K562 (cell line): Measurements from ENCODE around the gene TTYH2. TPM values are rescaled to one million over a fixed set of nuclear protein-coding genes. Genes with fewer than 3 reads are reported as not detected.

Experiments used
- ATAC-seq: fragments of 200-7000 bp; cut with Tn5 transposase; 3 replicates; pipeline ENCODE4 v1.9.1; 2020; ENCODE audit warnings: moderate library complexity
- BruUV-seq: library from RNA; stranded (reverse); fragments of 400-500 nt; replicated peaks from 2 replicates; lab custom pipeline; 2021; lab: Mats Ljungman, UMichigan
- CTCF ChIA-PET: fragments of 300-600 bp; formaldehyde crosslinking; extraction: SDS; loops from one replicate; lab custom pipeline; 2021; ENCODE audit warnings: low intra/inter-chr PET ratio; lab: Yijun Ruan, JAX
- POLR2A ChIA-PET: fragments of 300-600, 350-650 bp; sonication (Branson Sonifier 250); formaldehyde crosslinking; extraction: SDS; loops from one replicate; lab custom pipeline; 2021; ENCODE audit warnings: antibody characterized with exemption, inconsistent platforms; lab: Yijun Ruan, JAX
- DNase-seq, 4 experiments: peaks; one replicate each; pipeline versions ENCODE4 v3.0.0 to v3.0.0-alpha.2; 2011 to 2018; ENCODE audit warnings: low spot score in 3 of 4, mixed read lengths in 3 of 4; ENCODE audit errors: extremely low read depth in 1 of 4
- FAIRE-seq: peaks from 2 replicates; lab custom pipeline; 2011; peaks lifted over from hg19 to GRCh38; lab: Jason Lieb, UNC
- H2AFZ ChIP-seq: 2 replicates; pipeline ENCODE4 v1.6.0; 2011; ENCODE audit warnings: low read depth, low read length, control low read depth, inconsistent platforms
- H3K27ac ChIP-seq: fragments of 200-600 bp; 3 replicates; pipeline ENCODE4 v1.8.0; 2011; ENCODE audit warnings: low read depth, mild to moderate bottlenecking, control low read depth, inconsistent platforms, low read length, moderate library complexity, mixed read lengths; ENCODE audit errors: extremely low read depth
- H3K27me3 ChIP-seq, 2 experiments: fragments of 300-600 bp in 1 of 2; 2 replicates in 1 of 2; 3 replicates in 1 of 2; pipeline versions ENCODE4 v1.6.0 to v1.8.0; 2011; ENCODE audit warnings: inconsistent platforms in 2 of 2, low read length in 2 of 2, mild to moderate bottlenecking in 1 of 2, mixed read lengths in 1 of 2, moderate library complexity in 1 of 2; ENCODE audit not compliant: control insufficient read depth in 2 of 2, insufficient read depth in 2 of 2
- H3K36me3 ChIP-seq: fragments of 300-600 bp; 3 replicates; pipeline ENCODE4 v1.8.0; 2011; ENCODE audit warnings: mild to moderate bottlenecking, low read length, inconsistent platforms; ENCODE audit not compliant: control insufficient read depth, insufficient read depth
- H3K4me1 ChIP-seq, 2 experiments: fragments of 200-600 bp in 1 of 2; replicated peaks in 1 of 2; 2 replicates in 1 of 2; 3 replicates in 1 of 2; pipeline versions ENCODE4 v1.5.1 to v1.8.0; 2011; ENCODE audit warnings: inconsistent platforms in 2 of 2, low read length in 2 of 2, mild to moderate bottlenecking in 1 of 2, mixed read lengths in 1 of 2, moderate library complexity in 1 of 2; ENCODE audit not compliant: control insufficient read depth in 2 of 2, insufficient read depth in 2 of 2
- H3K4me2 ChIP-seq: 2 replicates; pipeline ENCODE4 v1.6.1; 2011; ENCODE audit warnings: low read length, control low read depth, inconsistent platforms, mixed read lengths; ENCODE audit not compliant: insufficient read depth
- H3K4me3 ChIP-seq: fragments of 200-600 bp; sonication (generic), shearing (Covaris generic); 2 replicates; pipeline ENCODE4 v1.5.1; 2016; ENCODE audit warnings: control low read depth, inconsistent platforms
- H3K79me2 ChIP-seq: fragments of 200-600 bp; 3 replicates; pipeline ENCODE4 v1.8.0; 2011; ENCODE audit warnings: low read length, inconsistent platforms; ENCODE audit not compliant: control insufficient read depth, insufficient read depth
- H3K9ac ChIP-seq, 2 experiments: 2 replicates each; pipeline versions ENCODE4 v1.6.0 to v1.6.1; 2011; ENCODE audit warnings: low read depth in 2 of 2, low read length in 2 of 2, control low read depth in 1 of 2, inconsistent platforms in 1 of 2, mild to moderate bottlenecking in 1 of 2, mixed read lengths in 1 of 2; ENCODE audit not compliant: insufficient read depth in 1 of 2
- H3K9me1 ChIP-seq: one replicate; pipeline ENCODE4 v1.6.0; 2011; ENCODE audit warnings: inconsistent platforms, mild to moderate bottlenecking, low read length, moderate library complexity; ENCODE audit not compliant: control insufficient read depth, insufficient read depth
- H3K9me3 ChIP-seq: replicated peaks from 2 replicates; pipeline ENCODE4 v1.5.1; 2011; ENCODE audit warnings: low read depth, low read length, inconsistent platforms; ENCODE audit not compliant: control insufficient read depth, insufficient read depth
- H4K20me1 ChIP-seq: replicated peaks from 2 replicates; pipeline ENCODE4 v1.6.1; 2011; ENCODE audit warnings: low read length, inconsistent platforms, mixed read lengths; ENCODE audit not compliant: control insufficient read depth, insufficient read depth
- CBX1 ChIP-seq: sonication (generic); IDR thresholded peaks from 2 replicates; pipeline ENCODE4 v1.6.1; 2016; ENCODE audit warnings: antibody characterized with exemption, low read depth, mild to moderate bottlenecking
- SMC3 ChIP-seq: conservative IDR thresholded peaks from 2 replicates; pipeline ENCODE4 v1.6.1; 2011; ENCODE audit warnings: low read depth, low read length, improper control_type of control experiment; ENCODE audit not compliant: insufficient read depth
- ZFP36 ChIP-seq: fragments of 150-350 bp; IDR thresholded peaks from 2 replicates; pipeline ENCODE4 v1.6.1; 2018; ENCODE audit warnings: low read length, low read depth; ENCODE audit not compliant: partially characterized antibody
- ZNF3 ChIP-seq: fragments of 250-450 bp; sonication (Bioruptor Pico); IDR thresholded peaks from 2 replicates; pipeline ENCODE4 v1.5.0; 2021; ENCODE audit warnings: mild to moderate bottlenecking, moderate library complexity
- WGBS: fragments of 100-300 bp; shearing (Covaris generic); methylation state at CpG from one replicate; pipeline ENCODE4 v1.1.6; 2016; ENCODE audit warnings: low coverage, mixed read lengths; ENCODE audit not compliant: insufficient coverage; ENCODE audit errors: missing lambda C conversion rate; 5-methylcytosine and 5-hydroxymethylcytosine counted together
- in situ Hi-C: fragments of 300-500 bp; cut with MboI; formaldehyde crosslinking; loops from 4 replicates; pipeline ENCODE4 v1.15.0; 2018; ENCODE audit warnings: inconsistent platforms, mixed read lengths
- intact Hi-C: fragments of 100-400 bp; cut with micrococcal nuclease; formaldehyde crosslinking; loops from 2 replicates; pipeline ENCODE4 v1.14.2; 2022
- polyA plus RNA-seq, 8 experiments: library from polyadenylated mRNA; depleted of rRNA in 4 of 8; stranded (reverse) in 5 of 8; unstranded in 3 of 8; fragments of >200 nt; fragmentation: Nextera tagmentation in 2 of 8; fragmentation: Illumina TruSeq in 1 of 8; extraction: Ambion mirVana in 2 of 8; extraction: Trizol in 1 of 8; gene quantifications; 2 replicates each; pipeline versions ENCODE4 v1.2.1 to v1.2.3, GENCODE V29; 2011 to 2014; ENCODE audit warnings: inconsistent platforms in 1 of 8, missing spikeins in 1 of 8
- total RNA-seq, 7 experiments: library from RNA; depleted of rRNA in 6 of 7; stranded (reverse); fragments of >200 nt in 6 of 7; fragmentation: Illumina TruSeq in 2 of 7; extraction: Trizol in 2 of 7; gene quantifications; 2 replicates each; pipeline versions ENCODE4 v1.2.1 to v1.2.3, GENCODE V29; 2011 to 2021; ENCODE audit warnings: low replicate concordance in 1 of 7
- TF ChIP-seq, protein P1 (sequence below), 2 experiments: IDR thresholded peaks in 1 of 2; conservative IDR thresholded peaks in 1 of 2; 2 replicates each; pipeline ENCODE4 v1.6.1; 2016; ENCODE audit warnings: low read depth in 2 of 2, mild to moderate bottlenecking in 1 of 2, missing compliant biosample characterization in 1 of 2, missing genetic modification characterization in 1 of 2, moderate library complexity in 1 of 2

The TTYH2 gene
- total and polyA plus RNA-seq, 9 of the 15 experiments (the other 6 are each of a cell fraction or from before 2014, with no cell fraction given), result 0.03 to 2.0 (median 0.91) TPM

DNA sequence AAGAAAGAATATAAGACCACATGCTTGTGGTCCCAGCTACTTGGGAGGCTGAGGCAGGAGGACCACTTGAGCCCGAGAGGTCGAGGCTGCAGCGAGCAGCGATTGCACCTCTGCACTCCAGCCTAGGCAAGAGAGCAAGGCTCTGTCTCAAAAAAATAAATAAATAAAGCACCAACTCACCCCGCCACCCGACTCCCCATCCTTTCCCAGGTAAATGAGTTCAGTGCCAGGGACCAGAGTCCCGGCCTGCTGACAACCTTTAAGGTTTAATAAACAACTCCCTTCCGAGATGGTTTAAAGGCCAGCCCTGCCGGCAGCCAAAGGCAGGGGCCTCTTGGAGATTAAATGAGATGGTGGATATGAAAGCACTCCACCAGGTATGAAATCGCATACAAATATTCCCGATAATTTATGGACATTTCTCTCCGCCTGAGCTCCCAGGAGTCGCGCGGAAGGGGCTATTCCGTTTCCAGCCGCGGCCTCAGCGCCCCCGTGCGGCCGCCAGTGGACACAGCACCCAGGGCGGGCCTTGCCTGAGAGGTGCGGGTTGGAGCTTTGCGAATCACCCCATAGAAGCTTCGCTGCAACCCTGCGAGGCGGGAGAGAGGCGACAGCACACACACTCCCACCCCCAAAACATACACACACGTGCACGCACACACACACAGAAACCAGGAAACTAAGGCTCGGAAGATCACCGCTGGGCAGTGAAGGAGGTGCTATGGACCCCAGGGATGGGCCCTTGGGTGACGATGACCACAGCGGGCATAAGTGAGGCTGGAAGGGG is 13.9 kb upstream of the TTYH2 start (continued):
- TF ChIP-seq, protein P1, sequence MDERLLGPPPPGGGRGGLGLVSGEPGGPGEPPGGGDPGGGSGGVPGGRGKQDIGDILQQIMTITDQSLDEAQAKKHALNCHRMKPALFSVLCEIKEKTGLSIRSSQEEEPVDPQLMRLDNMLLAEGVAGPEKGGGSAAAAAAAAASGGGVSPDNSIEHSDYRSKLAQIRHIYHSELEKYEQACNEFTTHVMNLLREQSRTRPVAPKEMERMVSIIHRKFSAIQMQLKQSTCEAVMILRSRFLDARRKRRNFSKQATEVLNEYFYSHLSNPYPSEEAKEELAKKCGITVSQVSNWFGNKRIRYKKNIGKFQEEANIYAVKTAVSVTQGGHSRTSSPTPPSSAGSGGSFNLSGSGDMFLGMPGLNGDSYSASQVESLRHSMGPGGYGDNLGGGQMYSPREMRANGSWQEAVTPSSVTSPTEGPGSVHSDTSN (CRISPR knock-in tag; IDR thresholded peaks at IDR 0.05; ENCODE audit: low read depth), result no peak
- TF ChIP-seq, protein P1 (tag; conservative IDR thresholded peaks at IDR 0.05; ENCODE audit: low read depth), result peak; percentile 31; the same call in 1 of the 2 replicates
- TF ChIP-seq SMC3, result peak; percentile 51; the same call in 1 of the 2 replicates
- no peak for TF ChIP-seq ZNF3 (CRISPR knock-in tag)

DNA sequence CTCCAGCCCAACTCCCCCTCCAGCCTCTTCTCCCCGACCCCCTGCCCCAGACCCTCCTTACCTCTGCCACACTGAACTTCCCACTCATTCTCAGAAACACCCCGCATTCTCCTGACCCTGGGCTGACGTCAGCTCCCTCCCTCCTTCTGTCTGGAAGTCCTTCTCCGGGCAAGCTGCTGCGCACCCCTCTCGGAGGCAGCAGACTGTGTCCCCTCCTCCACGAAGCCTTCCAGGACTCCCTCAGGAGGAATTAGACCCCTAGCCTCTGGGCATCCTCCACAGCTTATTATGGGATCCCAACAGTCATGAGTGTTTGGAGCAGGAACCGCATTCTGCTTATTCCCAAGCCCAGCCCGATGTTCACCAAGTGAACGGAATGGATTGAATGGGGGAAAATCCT is 13.3 kb upstream of the TTYH2 start:
- peaks cover 17% of the 10 kb centered on the region for H3K79me2 ChIP-seq
- in situ Hi-C loops, result no loop called here
- TF ChIP-seq ZFP36 (peak; percentile 74), CBX1 (no peak)
- TF ChIP-seq, all 486 proteins: peak for 1
- ChIA-PET POLR2A (interaction anchor here (0.5 to 1.8 kb wide), 5 partner anchors 9 to 328 kb away, joined by 3 to 5 read pairs (median 4); no protein-coding TSS in a partner anchor), CTCF (no interaction called here)
- Histone ChIP-seq H2AFZ (no peak overlapping the region), H4K20me1 (peaks cover 16% of the 10 kb centered on the region), H3K4me3 (no peak overlapping the region), H3K9me1 (peaks cover under 1% of the 10 kb centered on the region), H3K9me3 (no peaks in the 10 kb centered on the region), H3K9ac (no peak overlapping the region), H3K36me3 (peaks cover 15% of the 10 kb centered on the region), H3K4me1 (peaks cover 5 to 14% of the 10 kb centered on the region in 2 experiments; a peak in 4 of 5 replicates), H3K27me3 (peaks cover 37 to 69% of the 10 kb centered on the region in 2 experiments), H3K27ac (no peak overlapping the region), H3K4me2 (no peak overlapping the region; the same call in 1 of the 2 replicates)
- no peak for FAIRE-seq
- intact Hi-C loops, result no loop called here
- no TSS peak for BruUV-seq
- DNase-seq, result no peak
- no peak for ATAC-seq
- WGBS, result 0% methylated on average over 9 of the region's 10 CpGs
